Chondrocyte (in vitro differentiated cells): ENCODE data around the gene KCNQ1. TPM values are rescaled to one million over a fixed set of nuclear protein-coding genes. Genes with fewer than 3 reads are reported as not detected.

Experiments
- DNase-seq: peaks from one replicate; pipeline ENCODE4 v3.0.0; 2021; ENCODE audit warnings: mixed read lengths, low spot score
- H3K27ac Mint-ChIP-seq: one replicate; pipeline ENCODE4 v1.8.0; 2021; ENCODE audit warnings: mild to moderate bottlenecking, moderate library complexity, mixed read lengths; ENCODE audit not compliant: unreplicated experiment
- H3K27me3 Mint-ChIP-seq: 2 replicates; pipeline ENCODE4 v1.8.0; 2021; ENCODE audit warnings: low read depth, mixed read lengths
- H3K36me3 Mint-ChIP-seq: 2 replicates; pipeline ENCODE4 v1.8.0; 2021; ENCODE audit warnings: low read depth, mixed read lengths
- H3K4me1 Mint-ChIP-seq: 2 replicates; pipeline ENCODE4 v1.8.0; 2021; ENCODE audit warnings: low read depth, mild to moderate bottlenecking, mixed read lengths
- H3K4me3 Mint-ChIP-seq: one replicate; pipeline ENCODE4 v1.8.0; 2021; ENCODE audit warnings: mild to moderate bottlenecking, moderate library complexity, mixed read lengths; ENCODE audit not compliant: unreplicated experiment
- H3K9me3 Mint-ChIP-seq: 2 replicates; pipeline ENCODE4 v1.8.0; 2021; ENCODE audit warnings: low read depth, mixed read lengths
- CTCF ChIP-seq: fragments of 200-600 bp; sonication (generic); IDR thresholded peaks from 2 replicates; pipeline ENCODE4 v1.5.0; 2021; ENCODE audit warnings: antibody characterized with exemption, mild to moderate bottlenecking, moderate library complexity
- total RNA-seq: library from RNA; stranded (reverse); gene quantifications from 3 replicates; pipeline ENCODE4 v1.2.1, GENCODE V29; 2021

The KCNQ1 gene
- total RNA-seq, 1 donor from 2014 or later: not detected

GRCh38 chr11:2472428-2473186 is 27.8 kb downstream of the KCNQ1 start:
- DNase-seq: no peak
- no peak overlapping the region for H3K4me3 Mint-ChIP-seq
- no peak overlapping the region for H3K27ac Mint-ChIP-seq
- H3K36me3 Mint-ChIP-seq: no peaks in the 10 kb centered on the region
- peaks cover 50% of the 10 kb centered on the region for H3K27me3 Mint-ChIP-seq
- peaks cover 2% of the 10 kb centered on the region for H3K9me3 Mint-ChIP-seq
- H3K4me1 Mint-ChIP-seq: no peaks in the 10 kb centered on the region
- no peak for TF ChIP-seq CTCF

GRCh38 chr11:2473361-2474058 is 28.7 kb downstream of the KCNQ1 start:
- Mint-ChIP-seq H3K4me3 (no peak overlapping the region), H3K27me3 (peaks cover 55% of the 10 kb centered on the region), H3K27ac (no peak overlapping the region), H3K9me3 (peaks cover 2% of the 10 kb centered on the region), H3K36me3 (no peaks in the 10 kb centered on the region), H3K4me1 (no peaks in the 10 kb centered on the region)
- DNase-seq: no peak
- no peak for TF ChIP-seq CTCF

- Mint-ChIP-seq H3K27me3 (peaks cover 47% of the 10 kb centered on the region), H3K36me3 (no peaks in the 10 kb centered on the region), H3K4me3 (no peak overlapping the region), H3K9me3 (no peaks in the 10 kb centered on the region), H3K4me1 (no peaks in the 10 kb centered on the region), H3K27ac (no peak overlapping the region)
- no peak for DNase-seq
- TF ChIP-seq CTCF: no peak
Measured at GRCh38 chr11:2474059-2474901, 29.5 kb downstream of the KCNQ1 start.

GRCh38 chr11:2475136-2475918 is 30.5 kb downstream of the KCNQ1 start:
- TF ChIP-seq CTCF: no peak
- Mint-ChIP-seq H3K36me3 (peaks cover 6% of the 10 kb centered on the region), H3K4me1 (no peaks in the 10 kb centered on the region), H3K27ac (no peak overlapping the region), H3K4me3 (no peak overlapping the region), H3K9me3 (peaks cover 7% of the 10 kb centered on the region), H3K27me3 (peaks cover 44% of the 10 kb centered on the region)
- DNase-seq: no peak
